Stimulated activated CD8-positive, alpha-beta memory T cell treated with anti-CD3 and anti-CD28 coated beads, Interleukin-15, amount 100 ng/mL, for 4 hours (primary cell): ENCODE data around the gene OR2A12.
"Not testable (repeated sequence)": the region's sequence is repeated elsewhere in the genome, so short reads cannot be mapped to it uniquely, and the experiment has no call there.

Experiments
- DNase-seq, 2 donors: peaks; one replicate each; pipeline ENCODE4 v3.0.0-alpha.2; 2020; ENCODE audit warnings: low read depth in 2 of 2

OR2A12 gene, protein sequence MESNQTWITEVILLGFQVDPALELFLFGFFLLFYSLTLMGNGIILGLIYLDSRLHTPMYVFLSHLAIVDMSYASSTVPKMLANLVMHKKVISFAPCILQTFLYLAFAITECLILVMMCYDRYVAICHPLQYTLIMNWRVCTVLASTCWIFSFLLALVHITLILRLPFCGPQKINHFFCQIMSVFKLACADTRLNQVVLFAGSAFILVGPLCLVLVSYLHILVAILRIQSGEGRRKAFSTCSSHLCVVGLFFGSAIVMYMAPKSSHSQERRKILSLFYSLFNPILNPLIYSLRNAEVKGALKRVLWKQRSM

DNA sequence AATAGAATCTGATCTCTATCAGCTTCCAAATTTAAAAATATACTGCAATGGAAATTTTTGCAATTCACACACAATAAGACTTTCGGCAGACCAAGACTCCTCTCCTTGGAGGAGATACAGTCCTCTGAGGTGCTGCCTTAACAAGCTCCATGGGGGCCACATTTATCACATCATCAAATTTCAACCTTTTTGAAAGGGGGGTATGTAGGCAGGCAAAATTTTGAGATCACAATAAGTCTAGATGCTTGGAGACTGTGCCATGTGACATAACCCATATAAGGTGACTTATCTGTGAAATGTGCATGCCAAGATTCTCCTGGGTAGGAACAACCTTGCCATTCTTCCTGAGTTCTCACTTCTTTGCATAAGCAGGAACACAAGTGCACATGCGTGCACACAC is at the start of gene OR2A12:
TSS of gene OR2A12 (plus strand) at position 301 of the 400 bp plus-strand sequence. CDS start 8,830 bp downstream, outside the sequence.
- no peak for DNase-seq

DNA sequence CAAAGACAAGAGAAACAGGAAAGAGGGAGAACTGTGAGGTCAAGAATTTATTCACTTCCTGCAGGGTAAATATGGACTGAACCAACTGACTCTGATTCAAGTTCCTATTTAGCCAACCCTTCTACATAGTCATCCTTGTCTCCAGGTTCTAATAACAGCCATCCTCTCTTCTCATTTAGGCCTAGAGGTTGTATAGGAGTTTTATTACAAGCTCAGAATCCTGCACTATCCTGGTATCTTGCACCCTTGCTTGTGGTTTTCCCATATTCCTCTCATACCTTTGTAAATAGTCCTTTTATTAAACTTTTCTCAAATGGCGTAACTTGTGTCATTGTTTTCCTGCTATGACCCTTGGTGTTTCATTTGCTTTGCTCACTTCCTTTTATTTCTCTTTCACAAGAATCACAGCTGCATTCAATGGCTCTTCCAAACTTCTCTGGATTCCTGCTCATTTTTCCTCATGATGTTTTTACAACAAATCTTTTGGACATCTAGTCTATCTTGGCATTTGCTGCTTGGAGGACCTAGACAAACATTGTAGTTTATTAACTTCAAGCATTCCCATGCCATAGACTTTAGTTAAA is 49.7 kb upstream of the OR2A12 start:
- no peak for DNase-seq

DNA sequence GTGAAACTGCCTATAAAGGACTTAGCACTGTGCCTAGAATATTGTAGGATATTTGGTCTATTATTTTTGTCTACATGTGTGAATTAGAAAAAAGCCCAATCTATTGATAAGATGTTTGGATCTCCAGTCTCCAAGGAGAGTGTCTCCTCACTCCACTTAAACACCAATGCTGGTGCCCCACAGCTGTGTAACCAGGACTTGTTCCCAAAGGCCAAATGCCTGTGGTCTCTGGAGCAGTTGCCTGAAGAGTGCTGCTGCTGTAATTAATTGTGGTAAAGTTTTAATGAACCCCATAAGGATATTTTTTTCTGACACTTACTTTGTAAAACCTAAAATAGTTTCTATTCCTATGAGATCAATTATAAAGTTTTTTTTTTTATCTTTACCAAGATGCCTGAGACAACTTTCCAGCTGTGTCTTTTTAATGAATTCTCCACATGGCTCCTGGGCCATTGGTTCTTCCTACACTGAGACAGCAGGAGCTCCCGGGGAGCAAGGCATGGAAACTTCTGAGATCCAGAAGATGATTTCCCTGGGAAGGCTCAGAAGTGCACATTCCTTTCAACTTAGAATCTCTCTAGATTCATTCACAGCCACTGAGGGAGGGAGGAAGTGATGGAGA is 48.6 kb upstream of the OR2A12 start:
- DNase-seq, result no peak

DNA sequence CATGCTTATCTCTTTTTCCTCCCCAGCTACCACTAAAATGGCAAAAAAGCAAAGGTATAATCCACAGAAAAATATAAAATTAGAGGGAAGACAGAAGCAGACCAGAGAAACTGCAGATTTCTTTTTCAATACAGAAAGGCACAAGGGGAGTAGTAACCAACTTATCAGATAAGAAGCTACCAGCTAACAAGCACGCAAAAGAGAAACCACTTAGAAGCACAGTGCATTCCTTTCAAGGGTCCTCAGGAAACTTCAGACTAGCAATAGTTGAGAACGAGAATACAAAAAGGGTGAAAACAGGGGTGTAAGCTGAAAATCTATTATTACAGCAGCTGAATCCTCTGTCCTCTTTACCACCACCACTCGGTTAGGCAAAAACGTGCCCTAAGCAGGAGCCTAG is 47.2 kb upstream of the OR2A12 start:
- no peak for DNase-seq

DNA sequence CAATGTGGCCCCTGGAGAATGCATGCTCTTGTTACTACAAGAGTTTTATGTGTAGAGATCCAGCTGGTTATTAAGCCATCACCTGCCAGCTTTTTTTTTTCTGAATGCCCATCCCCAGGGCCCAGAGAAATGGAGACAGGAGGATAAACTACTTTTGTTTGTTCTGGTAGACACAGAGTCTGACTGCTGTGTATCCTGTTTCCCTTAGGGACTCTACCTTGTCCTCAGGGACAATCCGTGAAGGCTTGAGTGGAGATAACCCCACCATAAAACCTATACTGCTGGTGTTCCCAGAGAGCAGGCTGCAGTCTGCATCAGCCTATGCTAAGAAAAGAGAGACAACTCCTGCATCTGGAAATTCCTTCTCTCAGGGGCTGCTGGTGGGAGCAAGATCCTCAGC is 37.4 kb upstream of the OR2A12 start, which contains the start of gene OR2A5:
TSS of gene OR2A5 (plus strand) at position 301 of the 400 bp plus-strand sequence. CDS start 1,454 bp downstream, outside the sequence.
- DNase-seq, result no peak

DNA sequence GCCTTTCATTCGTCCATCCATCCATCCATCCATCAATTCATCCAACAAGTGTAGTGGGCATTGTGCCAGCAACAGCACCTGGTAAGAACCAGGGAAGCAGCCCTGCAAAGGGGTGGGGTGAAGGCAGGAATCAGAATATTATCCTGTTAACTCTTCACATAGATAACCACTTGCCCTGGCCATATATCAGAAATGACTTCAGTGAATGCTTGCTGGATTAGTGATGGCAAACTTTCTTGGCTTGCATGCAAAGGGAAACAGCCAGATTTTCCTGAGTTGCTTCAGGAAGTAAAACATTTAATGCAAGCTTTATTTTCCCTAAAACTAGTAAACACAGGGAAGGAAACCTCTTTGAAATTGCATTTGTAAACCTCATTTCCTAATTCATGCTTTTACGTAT is 36.6 kb upstream of the OR2A12 start:
- DNase-seq, result no peak

DNA sequence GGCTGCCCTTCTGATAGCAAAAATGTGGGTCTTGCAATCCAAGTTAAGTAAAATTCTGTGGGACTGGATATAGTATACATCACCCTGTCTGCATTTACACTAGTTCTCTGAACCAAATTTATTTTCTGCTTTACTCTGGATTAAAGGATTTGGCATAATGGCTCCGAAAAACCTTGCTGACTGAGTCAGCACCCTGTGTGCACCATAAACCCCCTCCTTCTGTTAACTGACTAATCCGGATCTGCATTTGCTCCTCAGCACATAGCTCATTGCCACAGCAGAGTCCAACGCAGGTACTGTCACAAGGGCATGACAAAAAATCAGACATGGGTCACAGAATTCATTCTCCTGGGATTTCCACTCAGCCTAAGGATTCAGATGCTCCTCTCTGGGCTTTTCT is 36.0 kb upstream of the OR2A12 start:
- no peak for DNase-seq

DNA sequence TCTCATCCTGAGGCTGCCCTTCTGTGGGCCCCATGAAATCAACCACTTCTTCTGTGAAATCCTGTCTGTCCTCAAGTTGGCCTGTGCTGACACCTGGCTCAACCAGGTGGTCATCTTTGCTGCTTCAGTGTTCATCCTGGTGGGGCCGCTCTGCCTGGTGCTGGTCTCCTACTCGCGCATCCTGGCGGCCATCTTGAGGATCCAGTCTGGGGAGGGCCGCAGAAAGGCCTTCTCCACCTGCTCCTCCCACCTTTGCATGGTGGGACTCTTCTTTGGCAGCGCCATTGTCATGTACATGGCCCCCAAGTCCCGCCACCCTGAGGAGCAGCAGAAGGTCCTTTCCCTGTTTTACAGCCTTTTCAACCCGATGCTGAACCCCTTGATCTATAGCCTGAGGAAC is 35.2 kb upstream of the OR2A12 start:
- not testable (repeated sequence) for DNase-seq

DNA sequence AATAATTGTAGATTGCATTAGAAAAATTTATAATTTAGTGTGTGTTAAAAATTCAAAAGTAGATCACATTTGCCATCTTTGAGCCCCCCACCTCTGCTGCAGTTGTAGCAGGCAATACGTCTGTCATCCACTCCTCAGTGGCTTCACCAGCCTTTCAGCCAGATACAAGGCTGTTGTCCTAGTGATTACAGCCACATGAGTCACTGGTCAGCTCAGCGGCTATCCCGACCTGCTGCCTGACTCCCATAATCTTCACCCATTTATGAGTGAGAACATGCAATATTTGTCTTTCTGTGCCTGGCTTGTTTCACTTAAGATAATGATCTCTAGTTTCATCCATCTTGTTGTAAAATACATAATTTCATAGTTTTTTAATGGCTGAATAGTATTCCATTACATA is 28.1 kb upstream of the OR2A12 start:
- no peak for DNase-seq

DNA sequence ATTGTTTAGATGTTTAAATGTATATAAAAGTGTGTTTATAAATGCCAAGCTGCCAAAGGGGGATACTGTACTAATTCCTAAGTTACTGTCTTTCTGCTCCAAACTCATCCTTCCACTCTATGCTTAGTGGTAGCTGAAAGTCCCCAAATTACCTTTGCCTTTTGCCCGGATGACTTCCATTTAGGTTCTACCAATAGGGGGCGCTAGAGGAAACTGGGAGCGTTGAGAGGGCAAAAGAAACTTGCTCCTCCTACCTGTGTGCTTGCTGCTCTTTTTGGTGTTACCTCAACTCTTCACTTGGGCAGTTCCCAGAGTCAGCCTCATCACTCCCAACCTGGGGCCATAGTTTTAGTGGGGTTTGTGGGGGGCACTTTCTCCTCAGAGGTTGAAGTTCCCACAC is 22.4 kb upstream of the OR2A12 start:
- DNase-seq, result no peak

DNA sequence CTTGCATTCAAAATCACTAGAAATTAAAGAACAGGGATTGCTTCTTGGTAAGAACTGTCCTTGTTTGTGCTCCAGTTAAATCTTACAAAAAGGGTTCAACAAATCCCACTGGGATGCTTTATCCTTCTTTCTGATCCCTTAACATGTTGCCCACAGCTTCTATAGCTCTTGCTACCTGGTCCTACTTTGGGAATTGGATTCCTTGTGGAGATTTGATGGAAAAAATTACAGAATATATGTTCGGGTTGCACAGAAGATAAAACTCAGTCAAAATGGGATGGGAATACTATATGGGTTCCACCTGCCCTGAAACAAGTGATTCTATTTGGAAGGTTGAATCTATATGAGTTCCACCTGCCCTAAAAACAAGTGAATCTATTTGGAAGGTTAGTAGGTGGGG is 16.6 kb upstream of the OR2A12 start, which contains the start of gene OR2A25:
TSS of gene OR2A25 (plus strand) at position 301 of the 400 bp plus-strand sequence. CDS start 4,409 bp downstream, outside the sequence.
- DNase-seq, result no peak

DNA sequence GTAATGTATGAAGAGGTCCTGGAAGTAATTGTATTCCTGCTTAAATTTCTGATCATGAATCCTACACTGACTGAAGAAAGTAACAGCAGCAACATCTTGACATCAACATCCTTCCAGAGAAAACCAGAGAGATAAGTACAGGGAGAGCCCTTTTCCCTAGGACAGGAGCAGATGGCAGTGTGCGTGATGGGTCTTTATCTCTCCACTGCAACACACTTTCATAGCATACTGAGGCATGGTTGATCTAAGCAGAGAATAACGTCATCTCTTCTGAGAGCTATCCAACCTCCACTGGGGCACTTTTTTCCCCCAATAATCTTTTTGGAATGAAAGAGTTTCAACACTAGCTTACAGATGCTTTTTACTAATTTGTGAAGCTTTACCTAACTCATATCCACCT is 16.1 kb upstream of the OR2A12 start:
- DNase-seq, result no peak

DNA sequence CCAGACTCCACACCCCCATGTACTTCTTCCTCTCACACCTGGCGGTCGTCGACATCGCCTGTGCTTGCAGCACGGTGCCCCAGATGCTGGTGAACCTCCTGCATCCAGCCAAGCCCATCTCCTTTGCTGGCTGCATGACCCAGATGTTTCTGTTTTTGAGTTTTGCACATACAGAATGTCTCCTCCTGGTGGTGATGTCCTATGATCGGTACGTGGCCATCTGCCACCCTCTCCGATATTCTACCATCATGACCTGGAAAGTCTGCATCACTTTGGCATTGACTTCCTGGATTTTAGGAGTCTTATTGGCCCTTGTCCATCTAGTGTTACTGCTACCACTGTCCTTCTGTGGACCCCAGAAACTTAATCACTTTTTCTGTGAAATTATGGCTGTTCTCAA is 11.7 kb upstream of the OR2A12 start:
- no peak for DNase-seq

DNA sequence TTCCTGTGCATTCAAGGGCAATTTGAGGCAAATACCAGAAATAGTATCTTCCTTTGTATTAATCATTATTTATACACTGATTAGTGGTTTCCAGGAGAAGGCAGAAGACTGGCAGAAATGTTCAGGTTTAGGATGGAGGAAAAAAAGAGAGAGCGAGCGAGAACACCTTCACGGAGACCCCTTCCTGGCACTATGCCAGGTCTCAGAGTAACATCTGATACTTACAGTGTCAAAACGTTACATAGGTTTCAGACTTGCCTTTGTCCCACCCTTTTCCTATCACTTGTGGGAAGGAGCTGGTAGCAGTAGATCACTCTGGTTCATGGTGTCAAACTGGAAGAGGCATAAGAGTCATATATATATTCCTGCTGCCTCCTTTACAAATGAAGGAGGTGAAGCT is 652 bp downstream of the OR2A12 start:
- no peak for DNase-seq

DNA sequence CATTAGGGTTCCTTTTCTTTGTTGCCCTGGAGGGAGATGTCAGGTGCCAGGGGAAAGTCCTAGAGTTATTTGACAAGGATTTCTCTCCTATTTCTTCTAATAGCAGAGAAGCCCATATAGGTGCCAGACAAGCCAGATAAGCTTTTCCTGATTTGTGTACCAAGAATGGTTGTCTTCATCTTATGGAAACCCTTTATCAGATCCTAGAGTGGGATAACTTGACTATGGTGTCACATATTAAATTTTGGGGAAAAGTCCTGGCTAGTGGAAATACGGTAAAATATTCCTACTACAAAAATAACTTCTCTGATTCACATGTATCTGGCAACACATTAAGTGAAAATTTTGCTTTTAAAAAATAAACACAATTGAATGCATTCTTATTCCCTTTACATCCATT is 1.2 kb downstream of the OR2A12 start:
- no peak for DNase-seq

DNA sequence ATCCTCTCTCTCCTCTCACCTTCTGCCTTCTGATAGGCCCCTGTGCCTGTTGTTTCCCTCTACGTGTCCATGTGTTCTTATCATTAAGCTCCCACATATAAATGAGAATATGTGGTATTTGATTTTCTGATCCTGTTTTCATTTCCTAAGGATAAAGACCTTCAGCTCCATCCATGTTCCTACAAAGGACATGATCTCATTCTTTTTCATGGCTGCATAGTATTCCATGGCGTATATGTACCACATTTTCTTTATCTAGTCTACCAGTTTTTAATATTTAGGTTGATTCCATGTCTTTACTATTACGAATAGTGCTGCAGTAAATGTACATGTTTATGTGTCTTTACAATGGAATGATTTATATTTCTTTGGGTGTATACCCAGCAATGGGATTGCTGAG is 4.6 kb downstream of the OR2A12 start:
- no peak for DNase-seq

DNA sequence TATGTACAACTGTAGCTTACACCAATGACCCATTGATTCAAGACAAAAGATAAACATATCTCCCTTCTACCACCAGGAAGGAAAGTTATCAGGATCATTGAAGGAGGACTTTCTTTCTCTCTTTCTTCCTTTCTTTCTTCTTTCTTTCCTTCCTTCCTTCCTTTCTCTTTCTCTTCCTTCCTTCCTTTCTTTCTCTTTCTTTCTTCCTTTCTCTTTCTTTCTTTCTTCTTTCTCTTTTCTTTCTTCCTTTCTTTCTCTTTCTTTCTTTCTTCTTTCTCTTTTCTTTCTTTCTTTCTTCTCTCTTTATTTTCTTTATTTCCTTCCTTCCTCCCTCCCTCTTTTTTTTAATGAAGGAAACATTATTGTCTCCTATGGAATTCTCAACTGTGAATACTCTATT is 12.7 kb downstream of the OR2A12 start:
- DNase-seq, result no peak

DNA sequence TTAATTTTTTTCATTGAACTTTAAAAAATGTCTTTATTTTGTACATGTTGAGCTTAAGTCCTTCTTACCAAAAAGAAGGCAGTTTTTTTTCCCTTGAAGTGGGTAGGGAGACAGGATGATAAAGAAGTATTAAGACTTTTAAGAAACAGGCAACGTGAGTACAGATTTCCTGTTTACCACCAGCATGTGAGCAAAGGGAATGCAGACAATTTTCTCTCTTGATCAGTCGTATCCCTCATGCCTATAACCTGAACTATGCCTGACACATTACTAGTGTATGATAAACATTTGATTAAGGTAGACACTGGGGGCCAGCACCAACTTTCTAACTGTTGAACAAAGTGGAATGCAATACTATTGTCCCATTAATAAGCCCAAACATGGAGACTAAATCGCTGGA is 14.5 kb downstream of the OR2A12 start:
- no peak for DNase-seq

DNA sequence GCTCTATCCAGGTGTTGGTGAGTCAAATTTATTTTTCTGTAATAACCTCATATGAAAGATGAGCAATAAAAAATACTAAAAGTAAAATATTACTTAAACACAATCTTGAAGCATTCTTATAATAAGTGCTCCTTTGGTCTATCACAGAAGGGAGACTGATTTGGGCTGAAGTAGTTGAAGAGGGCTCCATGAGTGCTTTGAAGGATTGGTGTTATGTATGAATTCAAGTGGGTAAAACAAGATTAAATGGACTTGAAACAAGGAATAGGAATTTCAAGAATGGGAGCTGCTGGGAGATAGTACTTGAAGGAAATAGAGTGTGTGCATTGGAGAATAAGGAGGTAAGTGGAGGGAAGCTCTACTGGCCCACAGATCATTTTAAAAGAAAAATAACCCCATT is 16.0 kb downstream of the OR2A12 start:
- DNase-seq, result no peak

DNA sequence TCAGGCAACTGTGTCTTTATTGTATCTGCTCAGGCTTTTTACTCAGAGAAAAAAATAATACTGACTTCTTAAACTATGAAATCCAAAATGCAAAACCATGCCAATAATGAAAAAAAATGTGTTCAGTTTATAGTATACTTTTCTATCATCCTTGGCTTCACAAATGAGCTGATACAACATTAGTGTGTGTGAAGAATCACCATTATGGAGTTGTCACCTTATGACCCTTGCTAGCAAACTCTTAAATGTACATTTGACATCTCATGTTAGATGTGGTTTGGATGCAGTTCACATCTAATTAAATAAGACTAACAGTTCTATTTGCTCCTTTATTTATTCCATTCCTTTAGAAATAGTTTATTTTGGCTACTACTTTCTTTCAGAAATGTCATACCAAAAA is 19.1 kb downstream of the OR2A12 start:
- no peak for DNase-seq

DNA sequence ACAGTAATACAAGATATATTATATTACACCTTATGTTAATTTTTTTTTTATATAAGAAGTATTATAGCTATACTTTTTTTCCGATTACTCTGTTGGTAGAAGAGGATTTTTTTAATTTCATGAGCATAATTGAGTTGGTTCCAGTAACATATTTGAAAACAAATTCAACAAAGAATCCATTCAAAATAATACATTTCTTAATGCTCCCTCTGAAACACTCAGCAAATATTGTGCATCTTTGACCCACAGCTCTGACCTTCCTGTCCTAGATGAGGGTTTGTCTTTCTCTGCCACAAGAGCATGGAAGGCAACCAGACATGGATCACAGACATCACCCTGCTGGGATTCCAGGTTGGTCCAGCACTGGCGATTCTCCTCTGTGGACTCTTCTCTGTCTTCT is 23.2 kb downstream of the OR2A12 start, which contains the start of gene OR2A2:
TSS of gene OR2A2 (plus strand) at position 301 of the 400 bp plus-strand sequence. CDS start at position 301, 0 bp downstream.
- DNase-seq, result no peak

DNA sequence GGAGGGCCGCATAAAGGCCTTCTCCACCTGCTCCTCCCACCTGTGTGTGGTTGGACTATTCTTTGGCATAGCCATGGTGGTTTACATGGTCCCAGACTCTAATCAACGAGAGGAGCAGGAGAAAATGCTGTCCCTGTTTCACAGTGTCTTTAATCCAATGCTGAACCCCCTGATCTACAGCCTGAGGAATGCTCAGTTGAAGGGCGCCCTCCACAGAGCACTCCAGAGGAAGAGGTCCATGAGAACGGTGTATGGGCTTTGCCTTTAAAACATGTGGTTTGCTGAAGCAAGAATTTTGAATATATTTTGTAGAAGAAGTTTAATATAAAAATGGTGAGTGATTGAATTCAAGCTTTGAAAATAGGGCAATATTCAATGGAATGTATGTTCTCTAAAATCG is 24.2 kb downstream of the OR2A12 start:
- DNase-seq, result no peak

DNA sequence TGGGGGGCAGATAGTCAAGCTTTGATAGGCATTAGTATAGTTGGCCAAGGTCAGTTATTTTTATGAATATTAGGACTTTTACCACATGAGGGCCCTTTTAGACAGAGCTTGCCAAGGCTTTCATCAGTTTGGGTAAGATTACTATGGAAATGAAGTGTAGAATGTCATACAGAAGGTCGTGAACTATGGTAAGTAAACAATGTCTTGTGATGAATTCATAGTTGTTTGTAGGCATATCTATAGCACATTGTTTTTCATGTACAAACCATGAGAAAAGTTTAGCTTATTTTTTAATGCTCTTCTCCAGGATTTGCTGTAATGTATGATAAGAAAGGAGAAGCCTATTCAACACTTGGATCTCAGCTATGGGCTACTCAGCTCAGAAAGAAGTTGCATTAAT is 27.6 kb downstream of the OR2A12 start:
- no peak for DNase-seq
